ENCODE results near the gene IL17RD.

The IL17RD gene

DNA sequence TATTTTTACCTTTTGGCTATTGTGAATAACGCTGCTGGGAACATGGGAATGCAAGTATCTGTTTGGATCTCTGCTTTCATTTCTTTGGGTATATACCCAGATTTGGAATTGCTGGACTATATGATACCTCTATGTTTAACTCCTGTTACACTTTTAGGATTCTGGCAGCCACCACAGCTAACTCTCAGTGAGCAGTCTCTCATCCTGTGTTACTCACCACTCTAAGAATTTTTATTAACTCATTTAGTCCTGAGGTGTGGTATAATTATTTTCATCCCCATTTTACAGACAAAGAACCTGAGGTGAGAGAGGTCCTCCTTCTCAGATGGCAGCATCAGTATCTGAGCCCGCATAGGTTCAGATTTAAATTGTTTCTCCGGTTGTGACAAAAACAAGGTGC lies 103.6 kb downstream of the IL17RD start:
- no peaks in the 10 kb centered on the region for H3F3A ChIP-seq (ENCODE audit: control insufficient read depth, insufficient read depth)
- H4K20me1 ChIP-seq (ENCODE audit: control insufficient read depth, insufficient read depth, low read depth, low read length) = no peaks in the 10 kb centered on the region
- no peak overlapping the region for H3K4me3 ChIP-seq (ENCODE audit: low read length)
- no peaks in the 10 kb centered on the region for H3K9me2 ChIP-seq (replicated peaks; ENCODE audit: control insufficient read depth, low read length)
- no peak overlapping the region for H3K27ac ChIP-seq (ENCODE audit: low read depth, low read length)
- H3K4me1 ChIP-seq (ENCODE audit: control insufficient read depth, low read length) = no peaks in the 10 kb centered on the region
- H3K79me2 ChIP-seq (ENCODE audit: control insufficient read depth, low read length) = no peaks in the 10 kb centered on the region
- no peaks in the 10 kb centered on the region for H3K36me3 ChIP-seq (ENCODE audit: control insufficient read depth, low read length)
- no peaks in the 10 kb centered on the region for H3K27me3 ChIP-seq (ENCODE audit: control insufficient read depth, low read length)
- no peak overlapping the region for H3K4me2 ChIP-seq (ENCODE audit: low read length)
- TF ChIP-seq, protein P1, sequence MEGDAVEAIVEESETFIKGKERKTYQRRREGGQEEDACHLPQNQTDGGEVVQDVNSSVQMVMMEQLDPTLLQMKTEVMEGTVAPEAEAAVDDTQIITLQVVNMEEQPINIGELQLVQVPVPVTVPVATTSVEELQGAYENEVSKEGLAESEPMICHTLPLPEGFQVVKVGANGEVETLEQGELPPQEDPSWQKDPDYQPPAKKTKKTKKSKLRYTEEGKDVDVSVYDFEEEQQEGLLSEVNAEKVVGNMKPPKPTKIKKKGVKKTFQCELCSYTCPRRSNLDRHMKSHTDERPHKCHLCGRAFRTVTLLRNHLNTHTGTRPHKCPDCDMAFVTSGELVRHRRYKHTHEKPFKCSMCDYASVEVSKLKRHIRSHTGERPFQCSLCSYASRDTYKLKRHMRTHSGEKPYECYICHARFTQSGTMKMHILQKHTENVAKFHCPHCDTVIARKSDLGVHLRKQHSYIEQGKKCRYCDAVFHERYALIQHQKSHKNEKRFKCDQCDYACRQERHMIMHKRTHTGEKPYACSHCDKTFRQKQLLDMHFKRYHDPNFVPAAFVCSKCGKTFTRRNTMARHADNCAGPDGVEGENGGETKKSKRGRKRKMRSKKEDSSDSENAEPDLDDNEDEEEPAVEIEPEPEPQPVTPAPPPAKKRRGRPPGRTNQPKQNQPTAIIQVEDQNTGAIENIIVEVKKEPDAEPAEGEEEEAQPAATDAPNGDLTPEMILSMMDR (IDR thresholded peaks at IDR 0.05; ENCODE audit: low read depth, low read length, poor library complexity, severe bottlenecking) = no peak
- H3K9me3 ChIP-seq (ENCODE audit: control insufficient read depth, insufficient read depth, low read length) = no peaks in the 10 kb centered on the region

DNA sequence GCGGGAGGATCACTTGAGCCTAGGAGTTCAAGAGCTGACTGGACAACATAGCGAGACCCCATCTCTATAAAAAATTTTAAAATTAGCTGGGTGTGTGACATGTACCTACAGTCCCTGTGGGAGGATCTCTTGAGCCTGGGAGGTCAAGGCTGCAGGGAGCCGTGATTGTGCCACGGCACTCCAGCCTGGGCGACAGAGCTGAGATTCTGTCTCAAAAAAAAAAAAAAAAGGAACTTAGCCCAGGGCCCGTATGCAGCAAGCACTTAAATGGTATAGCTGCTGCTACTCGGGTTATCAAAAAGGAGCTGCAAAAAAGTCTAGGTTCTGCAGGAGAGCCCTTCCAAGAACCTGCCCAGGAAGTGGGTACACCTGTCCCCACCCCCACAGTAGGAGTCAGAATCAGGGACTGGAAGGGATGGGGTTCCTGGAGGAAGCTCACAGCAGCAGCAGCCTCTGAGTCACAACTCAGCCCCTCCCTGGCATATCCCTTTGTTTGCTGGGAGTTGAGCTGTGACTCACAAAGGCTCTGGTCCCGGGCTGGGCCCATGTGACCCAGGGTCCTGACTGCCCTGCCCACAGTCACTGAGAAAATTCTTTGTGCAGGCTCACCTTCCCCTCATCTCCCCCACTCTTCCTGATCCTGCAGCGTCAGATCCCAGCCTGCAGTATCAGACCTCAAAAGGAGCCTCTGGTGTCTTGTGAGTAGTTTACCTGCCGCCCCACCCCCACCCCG lies 104.9 kb downstream of the IL17RD start, which contains the start of gene SPATA12:
SPATA12 (plus strand) TSS at position 576 of the 733 bp plus-strand sequence. CDS start 13,031 bp downstream, outside the sequence.
- no peaks in the 10 kb centered on the region for H3K79me2 ChIP-seq (ENCODE audit: control insufficient read depth, low read length)
- no peaks in the 10 kb centered on the region for H3K9me3 ChIP-seq (ENCODE audit: control insufficient read depth, insufficient read depth, low read length)
- H3K9me2 ChIP-seq (replicated peaks; ENCODE audit: control insufficient read depth, low read length) = no peaks in the 10 kb centered on the region
- H3F3A ChIP-seq (ENCODE audit: control insufficient read depth, insufficient read depth) = no peaks in the 10 kb centered on the region
- no peak within 1 kb of the TSS for H3K4me2 ChIP-seq (ENCODE audit: low read length)
- no peak within 1 kb of the TSS for H3K4me3 ChIP-seq (ENCODE audit: low read length)
- H3K36me3 ChIP-seq (ENCODE audit: control insufficient read depth, low read length) = no peaks in the 10 kb centered on the region
- no peaks in the 10 kb centered on the region for H4K20me1 ChIP-seq (ENCODE audit: control insufficient read depth, insufficient read depth, low read depth, low read length)
- H3K4me1 ChIP-seq (ENCODE audit: control insufficient read depth, low read length) = no peaks in the 10 kb centered on the region
- H3K27ac ChIP-seq (ENCODE audit: low read depth, low read length) = no peak within 1 kb of the TSS
- TF ChIP-seq, protein P1 (IDR thresholded peaks at IDR 0.05; ENCODE audit: low read depth, low read length, poor library complexity, severe bottlenecking) = no peak
- no peak for TF ChIP-seq EZH2phosphoT487 (IDR thresholded peaks at IDR 0.05; ENCODE audit: borderline replicate concordance, low read length)
- no peaks in the 10 kb centered on the region for H3K27me3 ChIP-seq (ENCODE audit: control insufficient read depth, low read length)

DNA sequence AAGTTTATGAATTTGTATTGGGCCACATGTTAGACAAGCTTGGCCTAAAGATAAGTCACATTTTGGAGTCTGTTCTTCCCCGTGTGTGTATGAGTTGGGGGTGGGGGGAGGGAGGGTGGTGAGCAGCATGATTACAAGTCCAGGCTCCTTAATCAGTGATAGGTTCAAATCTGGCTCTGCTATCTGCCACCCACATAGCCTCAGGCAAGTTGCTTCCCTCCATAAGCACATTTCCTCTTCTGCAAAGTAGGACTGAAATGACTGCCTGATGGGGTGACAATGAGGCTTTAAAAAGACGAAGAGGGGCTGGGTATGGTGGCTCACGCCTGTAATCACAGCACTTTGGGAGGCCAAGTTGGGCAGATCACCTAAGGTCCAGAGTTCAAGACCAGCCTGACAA lies 105.7 kb downstream of the IL17RD start:
- TF ChIP-seq, protein P1 (IDR thresholded peaks at IDR 0.05; ENCODE audit: low read depth, low read length, poor library complexity, severe bottlenecking) = no peak
- TF ChIP-seq EZH2phosphoT487 (IDR thresholded peaks at IDR 0.05; ENCODE audit: borderline replicate concordance, low read length) = no peak
- Histone ChIP-seq H4K20me1 (ENCODE audit: control insufficient read depth, insufficient read depth, low read depth, low read length) (no peaks in the 10 kb centered on the region), H3K4me3 (ENCODE audit: low read length) (no peak overlapping the region), H3K79me2 (ENCODE audit: control insufficient read depth, low read length) (no peaks in the 10 kb centered on the region), H3K36me3 (ENCODE audit: control insufficient read depth, low read length) (no peaks in the 10 kb centered on the region), H3K27me3 (ENCODE audit: control insufficient read depth, low read length) (no peaks in the 10 kb centered on the region), H3K27ac (ENCODE audit: low read depth, low read length) (no peak overlapping the region), H3K9me2 (replicated peaks; ENCODE audit: control insufficient read depth, low read length) (no peaks in the 10 kb centered on the region), H3K4me2 (ENCODE audit: low read length) (no peak overlapping the region), H3F3A (ENCODE audit: control insufficient read depth, insufficient read depth) (no peaks in the 10 kb centered on the region), H3K4me1 (ENCODE audit: control insufficient read depth, low read length) (no peaks in the 10 kb centered on the region), H3K9me3 (ENCODE audit: control insufficient read depth, insufficient read depth, low read length) (no peaks in the 10 kb centered on the region)
